ENCODE data around the gene METTL8.
"Not testable (repeated sequence)": the region's sequence is repeated elsewhere in the genome, so short reads cannot be mapped to it uniquely, and the experiment has no call there.

- TF ChIP-seq JUND (IDR thresholded peaks at IDR 0.05); NRF1 (IDR thresholded peaks at IDR 0.05; ENCODE audit: low read depth, low read length); EP300 (IDR thresholded peaks at IDR 0.05; ENCODE audit: borderline replicate concordance in 1 of 2, low read depth in 1 of 2, low read length in 1 of 2); GABPA (IDR thresholded peaks at IDR 0.05; ENCODE audit: low read depth); TCF12 (IDR thresholded peaks at IDR 0.05); CHD2 (IDR thresholded peaks at IDR 0.05; ENCODE audit: low read length, partially characterized antibody); CTCF (IDR thresholded peaks at IDR 0.05); REST (IDR thresholded peaks at IDR 0.05; ENCODE audit: low read depth, low read length); MAX (IDR thresholded peaks at IDR 0.05; ENCODE audit: low read depth); EZH2phosphoT487 (IDR thresholded peaks at IDR 0.05; ENCODE audit: borderline replicate concordance, low read depth); ZBTB33 (IDR thresholded peaks at IDR 0.05; ENCODE audit: borderline replicate concordance, low read depth); SIN3A (IDR thresholded peaks at IDR 0.05; ENCODE audit: borderline replicate concordance, low read depth, low read length); YY1 (IDR thresholded peaks at IDR 0.05; ENCODE audit: low read depth); USF2 (IDR thresholded peaks at IDR 0.05; ENCODE audit: borderline replicate concordance, low read depth, low read length): not testable (repeated sequence)
Observed at GRCh38 chr2:171414645-171415044, 19.1 kb downstream of the METTL8 start.
